SK-N-DZ (cell line): ENCODE results near the gene BCL2.

Source experiments
- DNase-seq: peaks from one replicate; pipeline ENCODE4 v3.0.0-alpha.2; 2015; ENCODE audit warnings: low spot score

Gene BCL2

DNA sequence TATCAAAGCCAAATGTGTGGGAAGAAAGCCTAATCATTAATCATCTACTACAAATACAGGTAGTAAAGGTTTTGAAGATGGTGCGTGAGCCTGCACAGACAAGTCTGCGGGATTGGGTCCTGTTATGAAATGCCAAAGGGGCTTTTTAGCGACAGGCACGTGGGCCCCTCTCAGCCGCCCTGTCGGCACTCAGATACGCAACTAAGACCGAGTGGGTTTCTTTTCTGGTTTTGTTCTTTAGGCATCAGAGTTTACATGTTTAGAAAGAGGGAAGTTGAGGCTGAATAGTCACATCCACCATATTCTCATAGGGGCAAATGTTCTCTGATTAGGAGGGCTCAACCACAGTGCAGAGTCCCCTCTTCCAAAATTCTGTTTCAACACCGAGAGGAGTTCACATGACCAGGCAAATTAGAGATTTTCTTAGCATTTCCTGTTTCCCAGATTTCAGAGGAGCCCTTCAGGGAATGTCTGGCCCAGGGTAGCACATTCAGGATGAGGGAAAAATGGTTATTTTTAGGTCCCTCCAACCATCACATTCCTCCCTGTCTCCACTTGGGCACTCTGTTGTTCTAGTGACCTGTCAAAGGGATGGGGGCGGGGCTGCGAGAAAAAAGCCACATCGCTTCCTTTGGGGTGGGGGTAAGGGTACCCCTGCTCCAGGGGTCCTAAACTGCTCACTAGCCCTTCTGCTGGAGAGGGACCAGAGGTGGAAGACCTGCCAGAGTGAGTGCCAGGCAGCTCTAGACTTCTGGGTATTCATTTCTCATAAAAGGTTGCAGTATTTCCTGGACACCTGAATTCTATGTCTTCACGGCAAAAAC lies 159.2 kb downstream of the BCL2 start:
- no peak for DNase-seq

DNA sequence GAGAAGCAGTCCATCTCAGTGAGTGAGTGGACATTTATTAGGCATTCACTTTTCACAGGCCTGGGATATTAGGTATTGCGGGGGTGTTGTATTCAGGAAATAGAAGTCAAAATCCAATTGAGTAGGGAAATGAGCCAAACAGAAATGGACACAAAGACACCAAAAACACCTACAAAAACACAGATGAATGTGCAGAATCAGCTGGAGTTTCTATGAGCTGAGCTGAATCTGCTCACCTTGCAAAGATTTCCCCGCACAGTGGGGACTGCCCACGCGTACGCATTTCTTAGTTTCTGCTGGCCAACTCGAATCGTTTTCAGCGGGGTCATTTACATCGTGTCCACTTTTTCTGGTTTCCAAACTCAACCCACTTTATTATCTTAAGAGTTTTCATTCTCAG lies 160.0 kb downstream of the BCL2 start:
- DNase-seq: no peak

DNA sequence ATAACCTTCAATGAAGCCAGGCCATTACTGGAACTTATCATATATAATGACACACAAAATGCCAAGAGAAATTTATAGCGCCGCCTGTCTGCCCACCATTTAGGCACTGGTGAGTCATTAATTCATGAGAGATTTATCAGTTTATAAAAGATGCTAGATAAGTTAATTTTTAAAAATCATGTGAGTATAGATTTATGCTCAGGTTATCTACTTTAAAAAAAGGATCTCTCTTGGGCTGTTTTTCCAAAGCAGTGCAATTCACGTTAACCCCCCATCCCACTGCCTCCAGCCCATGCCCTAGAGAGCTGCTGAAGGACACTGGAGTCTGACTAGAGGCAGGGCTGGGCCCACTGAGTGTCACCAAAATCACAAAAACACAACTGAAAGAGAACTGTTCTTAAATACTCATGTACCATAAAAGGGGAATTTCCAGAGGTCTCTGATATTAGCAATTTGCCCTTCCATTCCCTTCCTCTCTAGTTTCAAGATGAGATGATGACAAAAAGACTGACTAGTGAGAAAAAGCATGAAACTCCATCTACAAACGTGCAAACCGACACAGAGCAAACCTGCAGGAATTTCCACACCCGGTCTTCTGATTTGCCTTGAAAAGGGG lies 160.8 kb downstream of the BCL2 start:
- DNase-seq: no peak

DNA sequence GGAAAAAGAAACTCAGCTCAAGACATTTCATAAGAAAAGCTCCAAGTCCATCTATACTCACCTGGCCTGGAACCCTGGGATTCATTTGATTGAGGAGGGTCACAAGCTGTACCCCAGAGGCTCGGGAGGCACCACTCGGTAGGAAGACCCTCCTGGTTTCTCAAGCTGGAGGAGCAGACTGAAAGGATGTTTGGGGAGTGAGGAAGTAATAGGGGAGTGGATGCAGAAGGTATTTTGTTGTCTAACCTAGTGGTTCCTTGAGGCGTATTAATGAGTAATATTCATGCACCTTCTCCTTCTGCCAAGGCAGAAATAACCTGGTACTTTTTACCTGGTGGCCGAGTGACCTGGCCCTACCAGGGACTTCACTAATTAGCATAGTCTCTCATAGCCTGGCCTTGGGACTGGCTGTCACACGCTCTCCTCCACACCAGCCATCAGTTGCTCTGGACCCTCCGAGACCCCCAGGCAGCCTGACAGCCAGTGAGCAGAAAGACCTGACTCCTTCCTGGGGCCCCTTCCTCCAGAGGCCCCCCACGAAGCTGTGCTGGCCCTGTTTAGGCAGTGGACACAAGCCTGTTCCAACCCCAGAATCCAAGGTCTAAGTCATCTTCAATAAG lies 161.4 kb downstream of the BCL2 start:
- no peak for DNase-seq

DNA sequence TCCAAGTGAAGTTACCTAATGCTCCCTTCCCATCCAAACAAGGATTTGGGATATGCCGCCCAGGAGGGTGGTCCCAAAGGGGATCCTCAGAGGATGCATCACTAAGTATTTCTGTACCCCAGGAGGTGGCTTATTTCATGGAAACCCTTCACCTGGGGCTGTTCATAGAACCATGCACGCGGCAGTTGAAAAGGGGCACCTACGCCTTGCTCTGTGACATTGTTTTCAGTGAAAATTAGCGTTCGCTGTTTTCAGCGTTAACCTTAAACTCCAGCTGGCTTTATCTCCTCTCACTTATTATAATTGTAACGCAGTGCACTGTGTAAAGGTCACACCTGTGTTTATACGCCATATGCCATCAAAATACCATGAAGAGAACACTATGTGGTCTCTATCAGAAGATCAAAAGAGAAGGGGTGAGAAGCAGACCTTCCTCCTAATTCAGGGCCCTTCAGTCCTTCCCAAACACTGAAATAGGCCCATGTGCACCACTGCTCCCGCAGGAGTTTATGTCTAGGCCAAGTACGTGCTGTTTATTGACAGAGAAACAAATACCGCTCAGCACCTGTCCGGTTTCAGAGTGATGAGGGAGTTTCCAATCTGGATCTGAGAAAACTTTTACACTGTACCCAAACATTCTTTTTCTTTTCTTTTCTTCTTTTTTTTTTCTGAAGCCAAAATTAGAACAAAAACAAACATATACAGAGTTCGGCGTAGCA lies 162.1 kb downstream of the BCL2 start:
- DNase-seq: no peak

DNA sequence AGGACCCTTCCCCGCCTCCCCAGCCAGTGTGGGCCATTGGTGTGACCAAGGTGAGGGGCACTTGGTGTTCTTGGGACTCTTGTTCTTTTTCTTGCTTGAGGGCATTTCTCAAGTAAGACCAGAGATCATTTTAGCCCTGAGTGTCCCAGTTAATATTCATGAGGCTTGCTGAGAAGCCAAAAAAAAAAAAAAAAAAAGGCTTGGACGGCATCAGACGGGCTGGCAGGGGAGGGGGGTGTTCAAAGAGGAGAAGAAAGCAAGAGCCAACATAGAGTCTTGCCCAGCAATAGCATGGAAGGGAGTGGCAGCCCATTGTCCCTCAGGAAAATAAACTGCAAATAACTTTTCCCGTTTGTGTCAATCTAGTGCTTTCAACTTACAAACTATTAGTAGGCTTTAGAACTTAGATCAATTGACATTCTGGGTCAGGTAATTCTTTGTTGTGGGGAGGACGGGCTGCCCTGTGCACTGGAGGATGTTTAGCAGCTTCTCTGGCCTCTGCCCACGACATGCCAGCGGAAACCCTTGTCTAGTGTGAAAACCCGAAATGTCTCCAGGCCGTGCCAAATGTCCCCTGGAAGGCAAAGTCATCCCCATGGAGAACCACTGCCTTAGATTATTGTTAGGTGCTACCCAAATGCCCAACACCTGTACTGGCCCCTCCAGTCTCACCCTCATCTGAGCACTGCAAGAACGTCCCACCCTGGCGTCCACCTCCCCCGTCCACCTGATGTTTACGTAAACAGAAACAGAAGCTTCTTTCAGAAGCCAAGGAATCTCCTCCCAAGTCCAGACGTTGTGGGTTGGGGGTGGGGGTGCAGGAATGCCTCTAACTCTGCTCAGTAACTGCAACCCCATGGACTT lies 163.4 kb downstream of the BCL2 start:
- no peak for DNase-seq

DNA sequence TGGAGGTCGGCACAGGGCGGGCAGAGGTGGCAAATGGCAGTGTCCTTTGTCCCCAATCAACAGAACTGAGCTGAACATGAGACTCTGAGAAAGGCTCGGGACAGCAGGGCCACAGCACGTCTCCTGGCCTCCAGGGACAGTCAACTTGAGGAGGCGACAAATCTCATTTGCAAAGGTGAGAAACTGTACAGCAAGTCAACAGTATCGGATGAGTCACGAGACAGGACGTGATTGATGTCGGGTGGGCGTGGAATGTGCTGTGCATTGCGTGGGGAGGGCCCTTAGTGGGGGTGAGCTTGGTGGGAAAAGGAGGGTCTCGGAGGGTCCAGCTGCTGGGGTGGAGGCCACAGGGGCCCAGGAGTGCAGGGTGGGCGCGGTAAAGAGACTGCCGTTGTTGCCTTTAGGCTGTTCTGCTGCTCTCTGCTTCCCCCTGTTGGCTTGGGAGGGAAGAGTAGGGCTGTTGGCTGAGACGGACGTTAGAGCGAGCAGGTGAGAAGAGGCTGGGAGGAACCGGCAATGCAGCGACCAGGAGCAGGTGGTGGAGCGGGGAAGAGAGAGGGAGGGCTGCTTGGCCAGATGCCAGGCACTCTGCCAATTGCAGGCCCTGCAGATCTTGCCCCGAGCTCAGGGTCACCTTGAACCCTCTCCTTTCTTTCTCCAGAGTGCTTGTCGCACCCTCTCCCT lies 164.3 kb downstream of the BCL2 start:
- peak; percentile 62 for DNase-seq

DNA sequence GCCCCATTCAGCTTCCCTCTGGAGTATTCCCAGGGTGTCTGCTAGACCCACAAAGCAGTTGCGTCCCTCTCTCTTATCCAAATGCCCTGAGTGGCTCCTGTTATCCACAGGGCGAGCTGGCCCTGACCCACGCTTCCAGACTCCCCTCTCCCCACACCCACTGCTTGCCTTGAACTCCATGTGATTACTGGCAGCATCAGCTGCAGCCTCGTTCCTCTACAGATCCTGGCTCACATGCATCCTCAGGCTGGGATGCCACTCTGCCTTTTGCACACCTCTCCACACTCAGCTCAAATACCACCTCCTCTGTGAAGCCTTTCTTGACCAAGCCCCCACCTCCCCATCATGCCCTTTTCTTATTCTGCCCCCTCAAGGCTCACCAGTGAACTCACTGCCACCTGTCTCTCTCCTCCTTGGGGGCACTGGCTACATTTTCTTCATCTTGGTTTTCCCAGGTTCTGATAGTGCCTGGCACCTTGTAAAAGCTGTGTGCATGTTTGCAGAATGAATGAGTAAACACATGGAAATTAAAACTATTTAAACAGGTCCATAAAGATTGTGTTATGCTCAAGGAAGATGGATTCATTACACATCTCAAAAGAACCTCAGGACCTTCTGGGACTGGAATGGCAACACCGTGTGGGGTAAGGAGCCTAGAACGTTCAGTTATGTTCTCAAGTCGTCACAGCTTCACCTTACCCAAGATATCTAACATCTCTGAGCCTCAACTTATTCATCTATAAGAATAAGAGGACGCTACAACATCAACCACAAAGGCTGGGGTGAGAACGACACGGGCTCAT lies 165.0 kb downstream of the BCL2 start:
- no peak for DNase-seq

DNA sequence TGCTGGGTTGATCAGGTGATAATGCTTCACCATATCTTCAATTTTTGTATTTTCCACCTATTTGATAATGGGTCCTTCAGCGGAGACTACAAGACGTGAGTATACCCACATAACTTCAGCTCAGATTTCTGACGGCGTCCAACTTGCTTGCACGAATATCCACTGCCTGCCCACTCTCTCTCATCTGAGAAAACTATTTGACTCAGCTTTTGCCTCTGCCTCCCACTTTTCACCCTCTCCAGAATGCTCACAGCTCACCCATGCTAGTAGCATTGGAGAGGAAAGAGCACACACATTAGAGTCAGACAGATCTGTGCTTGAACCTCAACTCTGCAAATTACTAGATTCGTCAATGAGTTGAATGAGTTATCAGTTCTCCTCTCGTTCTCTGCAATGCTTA lies 166.8 kb downstream of the BCL2 start:
- DNase-seq: no peak

DNA sequence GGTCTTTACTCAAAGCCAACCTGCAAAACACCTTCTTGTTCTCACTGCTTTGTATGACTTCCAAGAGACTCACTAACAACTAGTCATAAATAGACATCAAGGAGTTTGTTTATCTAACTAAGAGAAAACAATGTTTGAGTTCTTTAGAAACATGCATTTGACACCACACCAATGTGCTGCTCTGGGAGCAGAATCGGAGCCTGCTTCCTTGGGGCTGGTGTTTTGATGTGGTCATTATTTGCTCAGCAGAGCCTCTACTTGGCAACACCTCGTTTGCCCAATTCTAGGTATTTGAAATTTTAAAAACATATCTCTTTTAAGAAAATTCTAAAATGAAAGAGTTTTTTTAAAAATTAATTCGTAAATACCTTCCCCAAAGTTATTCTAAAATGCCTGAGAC lies 167.5 kb downstream of the BCL2 start:
- no peak for DNase-seq

DNA sequence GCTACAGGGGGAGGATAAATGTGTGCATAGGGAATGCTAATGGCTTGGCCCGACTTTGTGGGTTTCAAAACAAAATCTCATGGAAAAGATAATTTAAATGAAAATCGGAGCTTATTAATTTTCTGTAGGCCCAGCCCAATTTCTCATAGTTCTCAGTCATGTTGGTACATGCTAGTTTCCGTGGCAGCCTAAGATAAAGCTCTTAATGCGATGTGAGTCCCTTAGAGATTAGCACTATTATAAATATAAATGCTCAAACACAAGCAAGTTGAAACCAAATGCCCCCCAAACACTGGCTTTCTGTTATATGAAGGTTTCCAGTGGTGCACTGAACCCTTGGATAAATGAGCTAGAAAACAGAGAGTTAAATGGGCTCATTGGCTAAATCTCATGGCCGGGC lies 168.0 kb downstream of the BCL2 start:
- DNase-seq: no peak

DNA sequence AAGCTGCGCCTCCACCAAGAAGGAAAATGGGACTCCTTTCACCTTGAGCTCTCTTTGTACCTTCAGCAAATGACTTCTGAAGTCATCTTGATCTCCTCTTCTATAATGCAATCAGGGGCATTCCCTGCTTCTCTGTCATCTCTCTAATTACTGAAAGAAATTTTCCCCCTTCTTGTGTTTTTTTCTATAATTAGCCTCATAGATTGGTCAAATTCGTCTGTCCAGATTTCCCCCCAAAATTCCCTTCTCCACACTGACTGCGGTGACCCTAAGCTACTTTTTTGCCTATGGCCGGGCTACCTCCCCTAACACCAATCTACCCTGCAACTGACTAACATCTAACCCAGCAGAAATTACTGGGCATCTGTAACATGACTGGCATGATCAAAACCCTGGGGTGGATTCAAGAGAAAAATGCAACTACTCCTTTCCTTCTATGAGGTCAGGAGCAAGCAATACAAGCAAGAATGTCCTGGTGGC lies 168.6 kb downstream of the BCL2 start:
- DNase-seq: no peak

DNA sequence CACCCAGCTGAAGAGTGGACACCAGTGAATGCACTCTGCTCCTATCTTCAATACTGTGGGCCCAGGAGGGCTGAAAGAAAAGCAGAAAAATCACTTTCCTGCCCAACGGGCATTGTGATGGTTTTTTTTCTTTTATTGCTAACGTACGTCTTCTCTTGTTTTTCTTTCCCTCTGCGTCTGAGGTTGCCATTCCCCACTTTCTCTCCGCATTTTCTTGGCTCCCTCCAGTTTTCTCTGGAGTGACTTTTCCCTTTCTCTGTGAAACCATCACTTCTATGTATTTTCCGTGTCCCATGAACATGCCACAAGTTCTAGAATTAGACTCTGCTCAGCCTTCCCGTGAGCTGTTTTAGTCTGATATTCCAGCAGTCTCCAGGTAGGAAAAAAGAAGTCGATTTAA lies 169.2 kb downstream of the BCL2 start:
- no peak for DNase-seq

DNA sequence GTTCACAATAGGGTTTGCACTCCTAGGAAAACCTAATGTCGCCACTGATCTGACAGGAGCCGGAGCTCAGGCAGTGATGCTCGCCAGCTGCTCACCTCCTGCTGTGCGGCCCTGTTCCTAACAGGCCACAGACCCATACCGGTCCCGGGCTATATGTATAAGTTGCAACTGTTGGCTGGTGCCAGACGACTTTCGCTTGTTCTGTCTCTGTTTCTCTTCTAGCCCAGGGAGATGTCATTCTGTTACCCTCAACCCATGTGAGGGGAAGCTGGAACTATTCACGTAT lies 170.3 kb downstream of the BCL2 start:
- no peak for DNase-seq

DNA sequence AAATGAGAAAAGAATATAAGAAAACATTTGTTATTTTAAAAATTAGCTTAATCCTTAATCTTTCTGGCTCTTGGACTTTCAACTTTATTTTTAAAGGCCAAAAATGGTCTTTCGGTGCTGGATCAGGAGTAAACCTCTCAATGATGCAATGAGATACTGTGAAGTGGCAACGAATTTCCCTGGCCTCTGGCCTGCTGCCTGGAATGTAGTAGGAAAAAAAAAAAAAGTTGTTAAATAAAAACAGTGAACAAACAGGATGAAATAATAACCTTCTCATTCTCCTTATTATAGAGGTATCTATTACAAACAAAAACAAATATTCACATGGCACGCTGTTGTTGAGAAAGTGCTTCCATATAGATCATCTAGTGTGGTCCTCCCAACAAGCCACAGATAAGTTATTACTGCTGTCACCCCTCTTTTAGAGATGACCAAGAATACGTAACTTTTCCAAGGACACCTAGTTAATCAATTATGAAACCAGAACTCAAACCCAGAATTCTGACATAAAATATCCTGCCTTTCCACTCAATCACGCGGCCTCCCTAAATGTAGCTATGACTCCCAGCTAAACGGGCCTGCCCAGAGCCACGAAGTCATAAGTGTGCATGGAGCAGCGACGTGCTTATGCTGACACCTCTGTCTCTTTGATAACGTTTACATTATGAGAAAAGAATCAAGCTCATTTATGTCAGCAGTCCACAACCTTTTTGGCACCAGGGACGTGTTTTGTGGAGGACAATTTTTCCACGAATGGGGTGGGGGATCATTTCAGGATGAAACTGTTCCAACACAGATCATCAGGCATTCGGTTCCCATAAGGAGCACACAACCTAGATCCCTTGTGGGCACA lies 170.9 kb downstream of the BCL2 start:
- no peak for DNase-seq

DNA sequence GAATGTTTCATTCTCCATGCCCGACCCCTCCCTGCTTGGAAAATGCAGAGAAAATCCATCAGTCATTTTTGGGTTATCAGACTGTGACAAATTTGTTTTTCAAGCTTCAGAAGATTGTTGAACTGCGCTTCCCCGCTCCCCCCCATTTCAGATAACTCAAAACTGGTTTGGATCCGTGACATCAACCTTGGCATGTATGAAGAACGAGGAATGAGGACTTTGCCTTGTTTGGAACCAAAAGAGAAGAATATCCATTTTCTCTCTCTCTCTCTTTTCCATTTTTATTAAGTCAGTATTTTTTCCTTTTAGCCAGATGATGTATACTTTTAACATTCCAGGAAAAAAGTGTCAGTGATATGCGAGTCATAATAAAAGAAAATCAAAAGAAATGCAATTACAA lies 171.6 kb downstream of the BCL2 start:
- DNase-seq: no peak

DNA sequence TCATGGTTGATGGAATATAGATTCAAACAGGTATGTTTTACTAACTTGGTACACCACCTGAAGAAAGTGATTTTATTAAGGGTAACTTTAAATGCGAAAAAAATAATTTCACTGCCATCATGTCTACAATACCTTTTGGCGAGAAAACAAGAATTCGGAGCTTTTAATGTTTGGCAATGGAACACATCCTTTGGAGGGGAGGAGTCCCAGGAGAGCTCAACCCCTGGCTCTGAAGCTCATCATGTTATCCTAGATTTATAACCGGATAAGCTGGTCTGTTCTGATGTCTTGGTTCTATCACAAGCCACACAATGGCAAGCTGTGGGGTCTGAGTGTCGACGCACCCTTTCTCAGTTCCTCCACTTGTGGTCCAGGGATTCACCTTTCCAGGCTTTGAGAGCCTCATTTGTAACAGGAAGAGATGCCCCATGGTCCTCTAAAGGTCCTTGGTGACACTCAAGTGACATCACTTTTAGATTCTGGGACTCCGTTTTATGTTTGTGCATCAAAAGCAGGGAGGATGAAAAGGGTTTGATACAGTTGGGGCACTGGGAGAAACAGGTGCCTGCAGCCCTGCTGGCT lies 172.7 kb downstream of the BCL2 start:
- DNase-seq: no peak

DNA sequence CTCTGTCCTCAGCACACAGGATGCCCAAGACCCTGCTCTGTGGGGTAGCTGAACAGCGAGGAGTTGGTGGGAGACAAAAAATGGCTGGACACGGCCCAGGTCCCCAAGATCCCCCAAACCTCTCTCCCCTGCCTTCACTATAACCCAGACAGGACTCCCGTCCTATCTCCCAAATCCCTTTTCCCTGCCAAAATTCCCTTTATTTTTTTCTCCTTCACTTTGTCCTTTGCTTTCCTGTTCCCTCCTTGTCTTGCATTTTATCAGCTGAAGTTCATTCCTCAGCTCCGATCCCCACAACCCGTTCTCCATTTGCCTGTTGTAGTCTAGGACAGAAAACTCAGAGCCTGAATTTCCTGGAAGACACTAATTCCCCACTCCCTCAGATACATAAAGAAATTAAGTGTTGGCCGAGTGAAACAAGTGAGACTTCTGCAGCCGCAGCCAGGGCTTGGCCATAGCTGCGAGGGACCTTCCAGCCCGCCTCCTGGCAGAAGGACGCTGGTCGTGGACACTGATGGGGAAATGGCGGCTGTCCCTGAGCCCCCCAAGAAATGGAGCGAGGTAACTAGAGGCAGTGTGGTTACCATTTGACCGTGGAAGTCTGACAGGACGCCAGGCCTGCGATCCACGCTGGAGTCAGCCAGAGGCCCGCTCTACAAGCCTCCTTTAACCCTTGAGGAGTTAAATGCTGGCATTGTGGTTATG lies 173.6 kb downstream of the BCL2 start:
- no peak for DNase-seq
